Measurements from ENCODE around the gene POLR3F.
"Not testable (repeated sequence)": the region's sequence is repeated elsewhere in the genome, so short reads cannot be mapped to it uniquely, and the experiment has no call there.

The POLR3F gene

GRCh38 chr20:18506744-18507143 is 39.6 kb downstream of the POLR3F start:
- DNase-seq = peak in 1 of 2 experiments; percentile 18

- peak; percentile 95 to 98 for DNase-seq
Observed at GRCh38 chr20:18507218-18508191, 40.3 kb downstream of the POLR3F start, which contains the start of gene SEC23B. SEC23B (plus strand) TSS chr20:18507940; CDS start chr20:18510836, 2,896 bp downstream.

GRCh38 chr20:18511571-18511970 is 44.4 kb downstream of the POLR3F start:
- no peak for DNase-seq

- DNase-seq = no peak
Observed at GRCh38 chr20:18513208-18513607, 46.0 kb downstream of the POLR3F start.

- DNase-seq = no peak
Observed at GRCh38 chr20:18514127-18514526, 46.9 kb downstream of the POLR3F start.

- no peak for DNase-seq
Observed at GRCh38 chr20:18515973-18516372, 48.8 kb downstream of the POLR3F start.

- not testable (repeated sequence) for DNase-seq
Observed at GRCh38 chr20:18522066-18522465, 54.9 kb downstream of the POLR3F start.

GRCh38 chr20:18523066-18523465 is 55.9 kb downstream of the POLR3F start:
- DNase-seq = no peak

- no peak for DNase-seq
Observed at GRCh38 chr20:18524646-18525045, 57.5 kb downstream of the POLR3F start.

- not testable (repeated sequence) for DNase-seq
Observed at GRCh38 chr20:18526761-18527160, 59.6 kb downstream of the POLR3F start.

GRCh38 chr20:18527339-18527738 is 60.1 kb downstream of the POLR3F start:
- no peak for DNase-seq

GRCh38 chr20:18527836-18528235 is 60.6 kb downstream of the POLR3F start:
- DNase-seq = no peak

- no peak for DNase-seq
Observed at GRCh38 chr20:18529041-18529440, 61.9 kb downstream of the POLR3F start.

- DNase-seq = no peak
Observed at GRCh38 chr20:18532626-18533025, 65.4 kb downstream of the POLR3F start.

GRCh38 chr20:18533491-18533890 is 66.3 kb downstream of the POLR3F start:
- no peak for DNase-seq

GRCh38 chr20:18533978-18534644 is 66.9 kb downstream of the POLR3F start:
- no peak for DNase-seq

Measured in NCI-H2081 (cell line).